ENCODE results near the gene IKZF1.

- TF ChIP-seq CTCF (conservative IDR thresholded peaks at IDR 0.05; ENCODE audit: low read depth, low read length) (no peak), EZH2 (IDR thresholded peaks at IDR 0.05; ENCODE audit: borderline replicate concordance, low read depth, low read length, poor library complexity, severe bottlenecking) (no peak)
Observed at GRCh38 chr7:50274361-50274760, 30.2 kb upstream of the IKZF1 start.

Data from A673 (cell line).